H9 (cell line): Measurements from ENCODE around the gene BRSK1. TPM values are rescaled to one million over a fixed set of nuclear protein-coding genes. Genes with fewer than 3 reads are reported as not detected.

Experiments used
- DNase-seq: peaks from one replicate; pipeline ENCODE4 v3.0.0-alpha.2; 2017
- H2AFZ ChIP-seq: one replicate; pipeline ENCODE4 v1.6.1; 2013; ENCODE audit warnings: mild to moderate bottlenecking, low read length, control low read depth, moderate library complexity
- H2AK5ac ChIP-seq: 2 replicates; pipeline ENCODE4 v1.6.1; 2013; ENCODE audit warnings: low read length, control low read depth, mixed read lengths; ENCODE audit not compliant: insufficient read length
- H2BK120ac ChIP-seq: one replicate; pipeline ENCODE4 v1.6.1; 2013; ENCODE audit warnings: low read depth, mild to moderate bottlenecking, low read length, control low read depth, inconsistent platforms; ENCODE audit not compliant: poor library complexity, severe bottlenecking
- H2BK12ac ChIP-seq: 2 replicates; pipeline ENCODE4 v1.6.1; 2013; ENCODE audit warnings: low read length, control low read depth, mixed read lengths, low read depth; ENCODE audit not compliant: insufficient read length
- H2BK15ac ChIP-seq: 2 replicates; pipeline ENCODE4 v1.6.1; 2013; ENCODE audit warnings: low read depth, low read length, control low read depth
- H2BK20ac ChIP-seq: one replicate; pipeline ENCODE4 v1.6.1; 2013; ENCODE audit warnings: low read depth, mild to moderate bottlenecking, low read length, control low read depth, inconsistent platforms; ENCODE audit not compliant: poor library complexity, severe bottlenecking
- H2BK5ac ChIP-seq: 2 replicates; pipeline ENCODE4 v1.6.1; 2013; ENCODE audit warnings: low read length, control low read depth, mixed read lengths; ENCODE audit not compliant: insufficient read length
- H3K14ac ChIP-seq: 2 replicates; pipeline ENCODE4 v1.6.1; 2013; ENCODE audit warnings: low read length, control low read depth; ENCODE audit not compliant: insufficient read depth
- H3K18ac ChIP-seq: 2 replicates; pipeline ENCODE4 v1.6.1; 2013; ENCODE audit warnings: low read depth, mild to moderate bottlenecking, mixed read lengths, low read length, control low read depth; ENCODE audit not compliant: insufficient read length
- H3K23ac ChIP-seq: 2 replicates; pipeline ENCODE4 v1.6.1; 2013; ENCODE audit warnings: low read length, control low read depth, mixed read lengths, low read depth; ENCODE audit not compliant: insufficient read length
- H3K23me2 ChIP-seq: 2 replicates; pipeline ENCODE4 v1.6.1; 2013; ENCODE audit warnings: low read depth, mild to moderate bottlenecking, mixed read lengths, low read length, control low read depth; ENCODE audit not compliant: insufficient read length, poor library complexity, severe bottlenecking
- H3K27ac ChIP-seq: 2 replicates; pipeline ENCODE4 v1.5.1; 2013; ENCODE audit warnings: low read length, control low read depth, mixed read lengths, low read depth; ENCODE audit not compliant: insufficient read length
- H3K27me3 ChIP-seq: 2 replicates; pipeline ENCODE4 v1.6.1; 2013; ENCODE audit warnings: low read length, control low read depth, inconsistent platforms; ENCODE audit not compliant: insufficient read depth
- H3K4ac ChIP-seq: 2 replicates; pipeline ENCODE4 v1.6.1; 2013; ENCODE audit warnings: low read depth, mild to moderate bottlenecking, control low read depth, inconsistent platforms, low read length, moderate library complexity
- H3K4me1 ChIP-seq: 2 replicates; pipeline ENCODE4 v1.6.1; 2013; ENCODE audit warnings: low read length, control low read depth, inconsistent platforms; ENCODE audit not compliant: insufficient read depth
- H3K4me2 ChIP-seq: 2 replicates; pipeline ENCODE4 v1.6.1; 2013; ENCODE audit warnings: low read length, control low read depth, mixed read lengths; ENCODE audit not compliant: insufficient read length, insufficient read depth
- H3K56ac ChIP-seq: 2 replicates; pipeline ENCODE4 v1.6.1; 2013; ENCODE audit warnings: low read depth, mild to moderate bottlenecking, mixed read lengths, low read length, control low read depth; ENCODE audit not compliant: insufficient read length
- H3K79me1 ChIP-seq: 2 replicates; pipeline ENCODE4 v1.6.1; 2013; ENCODE audit warnings: low read depth, mild to moderate bottlenecking, moderate library complexity, low read length, control low read depth, inconsistent platforms; ENCODE audit not compliant: insufficient read depth, poor library complexity, severe bottlenecking
- H3K79me2 ChIP-seq: 2 replicates; pipeline ENCODE4 v1.6.1; 2013; ENCODE audit warnings: low read length, control low read depth, inconsistent platforms; ENCODE audit not compliant: insufficient read depth
- H3K9ac ChIP-seq: 2 replicates; pipeline ENCODE4 v1.6.1; 2013; ENCODE audit warnings: low read length, control low read depth, mixed read lengths; ENCODE audit not compliant: insufficient read length; ENCODE audit errors: extremely low read depth
- H3K9me3 ChIP-seq: one replicate; pipeline ENCODE4 v1.6.1; 2013; ENCODE audit warnings: low read depth, low read length, inconsistent platforms; ENCODE audit not compliant: control insufficient read depth
- H3T11ph ChIP-seq: one replicate; pipeline ENCODE4 v1.6.1; 2013; ENCODE audit warnings: mild to moderate bottlenecking, low read length, control low read depth, inconsistent platforms
- H4K20me1 ChIP-seq: one replicate; pipeline ENCODE4 v1.6.1; 2013; ENCODE audit not compliant: control insufficient read depth, insufficient read length, insufficient read depth
- H4K5ac ChIP-seq: 2 replicates; pipeline ENCODE4 v1.6.1; 2013; ENCODE audit warnings: low read depth, mild to moderate bottlenecking, mixed read lengths, low read length, control low read depth; ENCODE audit not compliant: insufficient read length
- H4K8ac ChIP-seq: replicated peaks from 2 replicates; pipeline ENCODE4 v1.6.1; 2013; ENCODE audit warnings: low read length, control low read depth, mixed read lengths, low read depth; ENCODE audit not compliant: insufficient read length
- H4K91ac ChIP-seq: 2 replicates; pipeline ENCODE4 v1.6.1; 2013; ENCODE audit warnings: low read depth, mild to moderate bottlenecking, moderate library complexity, mixed read lengths, low read length, control low read depth; ENCODE audit not compliant: insufficient read length
- H3K27ac Mint-ChIP-seq, 3 experiments: 2 replicates in 2 of 3; 3 replicates in 1 of 3; pipeline ENCODE4 v1.8.0; 2020 to 2021; ENCODE audit warnings: mixed read lengths in 3 of 3, mild to moderate bottlenecking in 1 of 3, moderate library complexity in 1 of 3
- H3K27me3 Mint-ChIP-seq: 2 replicates; pipeline ENCODE4 v1.8.0; 2021; ENCODE audit warnings: low read depth, mild to moderate bottlenecking, moderate library complexity, mixed read lengths
- H3K36me3 Mint-ChIP-seq, 3 experiments: 2 replicates in 2 of 3; 3 replicates in 1 of 3; pipeline ENCODE4 v1.8.0; 2020 to 2021; ENCODE audit warnings: low read depth in 3 of 3, mixed read lengths in 3 of 3; ENCODE audit not compliant: insufficient read depth in 1 of 3
- H3K4me1 Mint-ChIP-seq, 2 experiments: 2 replicates each; pipeline ENCODE4 v1.8.0; 2020; ENCODE audit warnings: mixed read lengths in 2 of 2
- H3K4me3 Mint-ChIP-seq, 2 experiments: 2 replicates in 1 of 2; 3 replicates in 1 of 2; pipeline ENCODE4 v1.8.0; 2020 to 2021; ENCODE audit warnings: mild to moderate bottlenecking in 2 of 2, mixed read lengths in 2 of 2, moderate library complexity in 1 of 2
- H3K9me3 Mint-ChIP-seq, 2 experiments: 2 replicates in 1 of 2; 3 replicates in 1 of 2; pipeline ENCODE4 v1.8.0; 2020; ENCODE audit warnings: mild to moderate bottlenecking in 2 of 2, mixed read lengths in 2 of 2, moderate library complexity in 1 of 2
- WGBS: extraction: QIAGEN DNeasy Blood & Tissue Kit; methylation state at CpG from one replicate; pipeline ENCODE4 v1.1.7; 2013; ENCODE audit warnings: missing lambda C conversion rate, low lambda C conversion rate, mixed read lengths; ENCODE audit not compliant: insufficient read length; ENCODE audit errors: extremely low coverage; 5-methylcytosine and 5-hydroxymethylcytosine counted together
- total RNA-seq: library from RNA; stranded (reverse); gene quantifications from 2 replicates; pipeline ENCODE4 v1.2.1, GENCODE V29; 2021
- TF ChIP-seq, protein P1 (sequence below): fragments of 200-600 bp; sonication (generic); conservative IDR thresholded peaks from 3 replicates; pipeline ENCODE4 v1.8.0; 2021; ENCODE audit warnings: antibody characterized with exemption, mild to moderate bottlenecking

BRSK1 gene
- total RNA-seq, 1 experiment from 2014 or later = 43.5 TPM

DNA sequence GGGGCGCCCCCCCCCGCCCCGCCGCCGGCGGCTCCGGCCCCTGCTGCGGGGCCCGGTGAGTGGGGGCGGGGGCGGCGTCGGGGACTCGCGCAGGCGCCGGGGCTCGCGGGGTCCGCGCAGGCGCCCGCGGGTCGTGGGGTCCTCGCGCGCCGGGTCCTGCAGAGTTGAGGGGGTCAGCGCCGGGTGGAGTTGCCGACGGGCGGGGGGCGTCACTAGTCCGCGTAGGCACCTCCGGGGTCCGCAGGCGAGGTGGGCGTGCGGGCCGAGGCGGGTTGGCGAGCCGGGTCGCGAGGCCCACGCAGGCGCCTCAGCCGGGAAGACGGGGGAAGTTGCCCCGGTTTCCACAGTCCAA lies 25.3 kb upstream of the BRSK1 start:
- Histone ChIP-seq H3K23ac (no peak overlapping the region), H3K4me2 (peak overlapping the region; percentile 80), H3K27ac (no peak overlapping the region), H3K56ac (no peak overlapping the region), H3K79me2 (peaks cover 39% of the 10 kb centered on the region; the same call in 1 of the 2 replicates), H4K20me1 (peaks cover 3% of the 10 kb centered on the region), H3K4me1 (peaks cover 12% of the 10 kb centered on the region; the same call in 1 of the 2 replicates), H2BK12ac (no peak overlapping the region), H2BK5ac (no peak overlapping the region), H3K27me3 (no peaks in the 10 kb centered on the region), H3K4ac (no peak overlapping the region), H3K9me3 (no peaks in the 10 kb centered on the region), H2BK15ac (no peak overlapping the region), H4K5ac (no peak overlapping the region), H3K23me2 (peaks cover 9% of the 10 kb centered on the region), H3K14ac (peak overlapping the region; percentile 47; the same call in 1 of the 2 replicates), H2AFZ (no peak overlapping the region), H3K79me1 (peaks cover 16% of the 10 kb centered on the region), H3K18ac (peak overlapping the region; percentile 11), H4K91ac (no peak overlapping the region), H4K8ac (no peak overlapping the region), H2AK5ac (no peak overlapping the region), H2BK120ac (no peak overlapping the region), H3T11ph (no peak overlapping the region), H3K9ac (peak overlapping the region; percentile 72), H2BK20ac (no peak overlapping the region)
- no CpG with 5 or more reads among the region's 53 CpGs for WGBS
- Mint-ChIP-seq H3K4me1 (peaks cover 43 to 54% of the 10 kb centered on the region in 2 experiments), H3K27me3 (no peaks in the 10 kb centered on the region; the same call in 1 of the 2 replicates), H3K4me3 (peak overlapping the region; percentile 90 to 97), H3K9me3 (no peaks in the 10 kb centered on the region), H3K27ac (no peak overlapping the region), H3K36me3 (peaks cover 5 to 10% (median 9%) of the 10 kb centered on the region in 3 experiments)
- no peak for DNase-seq
- TF ChIP-seq, protein P1, sequence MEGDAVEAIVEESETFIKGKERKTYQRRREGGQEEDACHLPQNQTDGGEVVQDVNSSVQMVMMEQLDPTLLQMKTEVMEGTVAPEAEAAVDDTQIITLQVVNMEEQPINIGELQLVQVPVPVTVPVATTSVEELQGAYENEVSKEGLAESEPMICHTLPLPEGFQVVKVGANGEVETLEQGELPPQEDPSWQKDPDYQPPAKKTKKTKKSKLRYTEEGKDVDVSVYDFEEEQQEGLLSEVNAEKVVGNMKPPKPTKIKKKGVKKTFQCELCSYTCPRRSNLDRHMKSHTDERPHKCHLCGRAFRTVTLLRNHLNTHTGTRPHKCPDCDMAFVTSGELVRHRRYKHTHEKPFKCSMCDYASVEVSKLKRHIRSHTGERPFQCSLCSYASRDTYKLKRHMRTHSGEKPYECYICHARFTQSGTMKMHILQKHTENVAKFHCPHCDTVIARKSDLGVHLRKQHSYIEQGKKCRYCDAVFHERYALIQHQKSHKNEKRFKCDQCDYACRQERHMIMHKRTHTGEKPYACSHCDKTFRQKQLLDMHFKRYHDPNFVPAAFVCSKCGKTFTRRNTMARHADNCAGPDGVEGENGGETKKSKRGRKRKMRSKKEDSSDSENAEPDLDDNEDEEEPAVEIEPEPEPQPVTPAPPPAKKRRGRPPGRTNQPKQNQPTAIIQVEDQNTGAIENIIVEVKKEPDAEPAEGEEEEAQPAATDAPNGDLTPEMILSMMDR = no peak
